HG02678 (cell line): ENCODE measurements around the gene OBSL1.

ENCODE experiments used
- ATAC-seq: cut with Tn5 transposase; IDR thresholded peaks from one replicate; pipeline ENCODE4 v1.9.1; 2021; ENCODE audit warnings: mild to moderate bottlenecking, moderate library complexity; ENCODE audit not compliant: unreplicated experiment

Gene OBSL1

DNA sequence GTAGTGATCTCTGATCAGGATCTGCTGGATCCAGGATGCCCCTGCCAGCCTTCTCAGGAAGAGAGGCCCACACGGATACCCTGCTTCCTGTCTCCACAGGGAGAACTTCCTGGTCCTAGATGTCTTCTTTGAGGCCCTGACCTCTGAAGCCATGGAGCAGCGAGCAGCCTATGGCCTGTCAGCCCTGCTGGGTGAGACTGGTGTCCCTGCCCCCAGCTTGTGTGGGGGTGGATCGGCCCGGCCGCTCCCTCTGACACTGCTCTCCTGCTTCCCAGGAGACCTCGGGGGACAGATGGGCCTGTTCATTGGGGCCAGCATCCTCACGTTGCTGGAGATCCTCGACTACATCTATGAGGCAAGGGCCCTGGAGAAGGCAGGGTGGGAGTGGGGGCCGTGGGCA lies 34.4 kb downstream of the OBSL1 start:
- no peak for ATAC-seq

DNA sequence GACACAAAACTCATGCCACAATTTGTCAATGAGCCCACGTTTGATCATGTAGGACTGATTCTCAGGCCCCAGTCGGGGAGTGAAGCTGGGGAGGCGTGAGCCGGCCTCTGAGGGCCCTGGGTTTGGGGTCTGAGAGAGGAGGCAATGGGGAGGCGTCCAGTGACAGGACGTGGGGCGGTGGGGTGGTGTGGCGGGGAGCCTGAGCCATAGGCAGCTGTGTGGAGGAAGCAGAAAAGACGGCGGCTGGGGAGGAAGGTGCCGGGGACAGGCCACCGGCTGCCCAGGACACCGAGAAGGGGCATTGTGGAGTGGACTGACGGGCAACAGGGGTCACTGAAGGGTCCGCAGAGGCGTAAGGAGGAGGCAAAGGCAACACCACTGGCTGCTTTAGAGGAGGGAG lies 34.9 kb downstream of the OBSL1 start:
- no peak for ATAC-seq

DNA sequence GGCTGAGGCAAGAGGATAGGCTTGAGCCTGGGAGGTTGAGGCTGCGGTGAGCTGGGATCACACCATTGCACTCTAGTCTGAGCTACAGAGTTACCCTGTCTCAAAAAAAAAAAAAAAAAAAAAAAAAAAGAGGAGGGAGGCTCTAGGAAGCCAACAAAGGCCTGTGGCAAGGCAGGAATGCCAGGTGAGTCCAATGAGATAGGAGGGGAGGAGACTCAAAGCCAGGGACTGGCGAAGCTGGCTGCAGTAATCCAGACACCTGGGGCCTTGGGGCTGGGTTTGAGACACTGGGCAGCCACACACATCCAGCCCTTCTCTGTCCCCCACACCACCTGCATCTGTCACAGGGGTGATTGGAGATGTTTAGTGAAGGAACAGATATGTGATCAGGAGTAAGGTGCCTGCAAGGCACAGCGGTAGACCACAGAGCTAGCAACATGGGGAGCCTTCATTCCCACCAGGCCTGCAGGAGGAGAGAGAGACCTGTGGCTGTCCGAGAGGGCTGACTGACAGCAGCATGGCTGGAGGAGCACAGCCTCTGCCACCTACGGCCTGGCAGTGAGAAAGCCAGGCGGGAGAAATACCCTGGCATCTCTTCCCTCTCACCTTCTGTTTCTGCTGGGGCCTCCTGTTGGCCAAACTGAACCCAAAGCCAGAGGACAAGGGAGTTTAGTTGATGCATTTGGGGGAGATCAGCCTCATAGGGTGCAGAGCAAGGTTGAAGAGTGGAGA lies 37.2 kb downstream of the OBSL1 start:
- no peak for ATAC-seq

DNA sequence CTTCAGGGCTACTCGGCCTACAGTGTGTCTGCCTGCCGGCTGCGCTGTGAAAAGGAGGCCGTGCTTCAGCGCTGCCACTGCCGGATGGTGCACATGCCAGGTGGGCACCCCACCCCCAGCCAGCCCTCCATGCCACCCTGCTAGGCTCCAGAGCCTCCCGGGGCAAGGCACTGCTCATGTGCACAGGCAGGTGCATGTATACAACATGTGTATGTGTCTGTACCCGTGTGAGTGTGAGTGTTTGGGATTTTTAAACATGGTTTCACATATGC lies 39.0 kb downstream of the OBSL1 start:
- no peak for ATAC-seq

DNA sequence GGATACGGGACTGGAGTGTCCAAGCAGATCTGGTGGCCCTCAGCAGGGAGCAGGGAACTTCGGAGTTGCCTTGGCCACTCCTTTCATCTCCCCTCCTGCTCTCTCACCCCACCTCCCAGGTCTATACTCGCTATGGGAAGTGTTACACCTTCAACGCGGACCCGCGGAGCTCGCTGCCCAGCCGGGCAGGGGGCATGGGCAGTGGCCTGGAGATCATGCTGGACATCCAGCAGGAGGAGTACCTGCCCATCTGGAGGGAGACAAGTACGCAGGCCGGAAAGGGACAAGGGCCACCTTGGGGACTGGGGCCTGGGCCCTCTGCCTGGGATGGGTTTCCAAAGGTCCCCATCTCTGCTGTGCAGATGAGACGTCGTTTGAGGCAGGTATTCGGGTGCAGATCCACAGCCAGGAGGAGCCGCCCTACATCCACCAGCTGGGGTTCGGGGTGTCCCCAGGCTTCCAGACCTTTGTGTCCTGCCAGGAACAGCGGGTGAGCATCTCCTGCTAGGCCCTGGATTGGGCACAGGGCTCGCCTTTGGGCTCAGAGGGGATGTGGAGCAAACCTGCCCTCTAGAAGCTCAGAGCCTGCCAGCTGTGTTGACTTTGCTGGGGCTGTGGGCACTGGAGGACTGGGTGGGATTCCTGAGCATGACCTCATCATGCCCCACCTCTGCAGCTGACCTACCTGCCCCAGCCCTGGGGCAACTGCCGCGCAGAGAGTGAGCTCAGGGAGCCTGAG lies 39.5 kb downstream of the OBSL1 start:
- ATAC-seq = no peak

DNA sequence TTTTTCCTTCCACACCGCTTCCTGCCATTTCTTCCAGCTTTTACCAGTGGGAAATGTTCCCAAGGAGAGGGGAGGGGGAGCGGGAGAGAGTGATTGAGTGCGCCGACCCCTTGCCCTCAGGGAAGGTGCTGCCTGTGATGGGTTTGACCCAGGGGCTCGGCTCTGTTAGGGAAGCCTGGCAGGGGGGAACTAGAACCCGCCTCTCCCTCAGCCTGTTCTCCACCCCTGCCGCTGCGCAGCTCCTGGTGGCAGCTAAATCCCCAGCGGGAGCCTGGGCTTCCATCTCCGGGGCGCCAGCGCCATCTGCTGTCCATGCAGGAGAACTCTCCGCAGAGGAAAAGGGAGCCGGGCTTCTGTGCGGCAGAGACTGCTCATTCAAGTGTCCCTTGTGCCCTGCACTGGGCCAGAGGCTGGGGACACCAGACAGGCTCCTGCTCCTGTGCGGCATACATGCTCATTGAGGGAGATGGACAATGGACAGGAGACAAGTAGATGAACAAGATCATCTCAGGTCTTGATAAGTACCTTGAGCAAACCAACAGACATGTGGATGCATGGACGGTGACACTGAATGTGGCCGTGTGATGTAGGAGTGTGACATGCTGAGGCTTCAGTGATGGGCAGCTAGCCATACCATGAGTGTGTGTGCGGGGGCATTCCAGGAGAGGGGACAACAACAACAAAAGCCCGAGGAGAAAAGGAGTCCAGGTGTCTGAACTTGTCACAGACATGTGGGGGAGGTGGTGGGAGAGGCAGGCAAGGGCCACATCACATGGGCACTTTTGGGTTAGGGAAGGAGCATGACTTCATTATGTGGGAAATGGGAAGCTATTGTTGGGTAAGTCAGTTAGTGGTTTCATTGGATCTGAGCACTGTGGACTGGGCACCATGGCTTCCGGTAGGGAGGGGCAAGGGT lies 41.0 kb downstream of the OBSL1 start:
- peak; percentile 88 for ATAC-seq

DNA sequence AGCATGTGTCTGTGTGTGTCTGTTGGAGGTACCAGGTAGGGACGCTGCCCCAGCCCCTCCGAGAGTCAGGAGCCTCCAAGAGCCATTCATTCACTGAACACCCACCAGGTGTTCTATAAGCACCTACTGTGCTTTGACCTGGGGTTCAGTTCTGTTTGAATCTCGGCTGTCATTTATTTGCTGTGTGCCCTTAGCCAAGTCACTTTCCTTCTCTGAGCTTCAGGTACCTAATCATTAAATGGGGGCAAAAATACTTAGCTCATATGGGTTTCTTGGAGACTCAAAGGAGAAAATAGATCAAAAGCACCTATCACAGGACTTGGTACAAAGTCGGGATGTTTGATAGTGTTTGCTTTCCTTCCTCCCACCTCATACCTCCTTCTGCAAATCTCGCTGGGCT lies 43.9 kb downstream of the OBSL1 start:
- ATAC-seq = no peak

DNA sequence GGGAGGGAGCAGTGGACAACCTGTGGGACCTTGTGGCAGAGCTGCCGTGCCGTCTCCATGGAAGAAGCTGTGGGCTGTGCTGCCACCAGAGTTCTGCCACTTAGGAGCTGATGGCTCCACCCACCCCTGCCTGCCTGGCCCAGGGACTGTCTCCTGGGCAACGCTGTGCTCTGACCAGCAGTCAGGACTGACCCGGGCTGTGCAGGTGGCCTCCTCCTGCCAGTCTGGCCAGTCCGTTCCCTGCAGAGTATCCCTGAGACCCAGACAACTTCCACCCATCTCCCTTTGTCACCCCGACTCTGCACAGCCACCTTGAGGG lies 44.3 kb downstream of the OBSL1 start:
- ATAC-seq = no peak

DNA sequence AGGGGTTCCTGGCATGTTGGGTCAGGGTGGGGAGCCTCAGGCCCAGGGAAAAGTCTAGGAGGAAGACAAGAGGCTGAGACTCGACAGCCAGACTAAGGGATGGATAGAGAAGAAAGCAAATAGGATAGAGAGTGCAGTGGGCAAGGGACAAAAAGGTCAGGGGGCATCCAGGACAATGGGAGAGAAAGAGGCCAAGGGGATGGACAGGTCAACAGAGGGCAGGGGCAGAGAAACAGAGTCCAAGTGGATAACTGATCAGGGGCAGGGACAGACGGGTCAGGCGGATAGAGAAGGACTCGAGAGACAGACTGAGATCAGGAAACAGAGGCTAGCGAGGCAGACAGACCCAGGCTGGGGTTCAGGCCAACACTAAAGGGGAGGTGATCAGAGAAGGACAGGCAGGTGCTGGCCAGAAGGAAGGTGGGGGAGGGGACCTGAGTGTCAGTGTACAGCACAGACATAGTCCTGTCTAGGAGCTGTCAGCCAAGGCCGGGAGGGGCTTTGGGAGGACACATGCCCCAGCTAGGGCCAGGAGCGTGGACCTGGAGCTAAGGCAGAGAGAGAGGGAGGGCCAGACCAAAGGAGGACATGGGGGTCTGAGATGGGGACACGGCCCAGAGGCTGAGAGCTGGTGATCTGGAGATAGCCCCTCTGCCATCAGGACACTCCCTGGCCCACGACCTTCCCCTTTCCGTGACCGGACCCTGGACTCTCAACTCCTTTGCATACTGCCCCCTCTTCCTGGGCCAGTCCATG lies 44.8 kb downstream of the OBSL1 start:
- ATAC-seq = no peak

DNA sequence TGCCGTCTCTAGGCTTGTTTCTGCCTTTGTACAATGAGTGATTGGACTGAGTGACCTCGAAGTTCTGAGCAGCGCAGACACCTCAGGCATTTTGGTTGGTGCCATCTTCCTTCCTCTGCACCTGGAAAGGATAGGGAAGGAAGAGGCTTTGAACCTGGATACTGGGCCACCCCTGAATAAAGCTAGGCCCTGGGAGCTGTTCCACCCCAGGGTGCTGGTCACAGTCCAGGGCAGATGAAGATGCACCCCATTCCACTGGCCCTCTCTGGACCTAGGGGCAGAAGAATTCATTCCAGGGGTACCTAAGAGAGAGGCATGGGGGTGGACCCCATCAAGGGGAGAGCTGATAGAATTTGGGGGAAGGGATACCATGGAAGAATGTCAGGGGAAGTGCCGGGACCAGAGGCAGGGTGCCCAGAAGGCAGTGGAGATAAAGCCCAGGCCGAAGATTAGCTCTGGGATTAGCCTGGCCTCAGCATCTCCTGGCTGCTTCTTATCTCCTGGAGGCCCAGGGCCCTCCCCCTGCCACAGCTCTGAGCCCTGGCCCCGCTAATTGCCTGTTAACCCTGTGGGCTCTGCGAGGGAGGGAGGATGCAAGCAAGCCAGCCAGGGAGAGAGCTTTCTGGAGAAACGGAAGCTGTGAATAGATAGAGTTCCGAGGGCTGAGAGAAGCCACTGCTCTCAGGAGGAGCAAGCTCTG lies 45.7 kb downstream of the OBSL1 start:
- ATAC-seq = no peak

DNA sequence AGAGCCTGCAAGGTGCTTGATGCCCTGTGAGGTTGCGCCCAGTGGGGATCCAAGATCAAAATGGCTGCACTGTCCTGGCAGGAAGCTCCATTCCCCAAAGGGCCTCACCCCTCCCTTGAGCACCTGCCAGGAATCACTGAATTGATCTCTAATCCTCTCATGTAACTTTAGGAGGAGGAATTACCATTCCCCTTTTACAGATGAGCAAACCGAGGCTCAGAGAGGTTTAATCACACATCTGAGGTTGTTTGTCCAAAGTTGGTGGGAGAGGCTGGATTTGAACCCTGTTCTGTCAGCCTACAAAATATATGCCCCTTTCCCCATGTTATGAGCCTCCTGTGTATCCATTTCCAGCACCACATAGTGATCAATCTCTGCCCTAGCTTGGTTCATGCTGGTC lies 46.5 kb downstream of the OBSL1 start:
- no peak for ATAC-seq

DNA sequence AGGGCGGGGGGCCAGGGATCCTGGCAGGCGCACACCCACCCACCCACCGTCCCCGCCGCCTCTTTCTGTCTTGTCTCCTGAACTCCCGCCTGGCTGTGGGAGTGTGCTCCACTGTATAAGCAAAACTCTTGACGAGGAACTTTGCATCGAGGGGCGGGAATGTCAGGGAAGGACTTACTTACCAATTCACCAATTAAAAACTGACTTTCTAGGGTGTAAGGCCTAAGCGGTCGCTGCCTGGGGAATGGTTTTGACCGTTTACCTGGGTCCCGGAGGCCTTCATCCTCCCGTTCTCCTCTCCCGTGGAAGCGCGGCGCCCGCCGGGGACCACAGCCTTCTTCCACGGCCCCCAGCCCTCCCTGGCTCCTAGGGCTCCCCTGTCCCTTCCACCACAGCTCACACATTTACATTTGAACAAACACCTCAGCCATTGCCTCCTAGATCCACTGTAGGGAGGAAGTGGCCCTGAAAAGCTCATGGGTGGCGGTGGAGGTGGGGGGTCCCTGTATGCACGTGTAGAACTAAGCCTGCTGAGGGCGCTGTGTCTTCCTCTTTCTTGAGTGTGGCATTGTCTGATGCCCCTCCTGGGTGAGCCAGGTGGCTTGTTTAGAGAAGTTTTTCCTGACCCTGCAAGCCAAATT lies 48.2 kb downstream of the OBSL1 start:
- no peak for ATAC-seq

DNA sequence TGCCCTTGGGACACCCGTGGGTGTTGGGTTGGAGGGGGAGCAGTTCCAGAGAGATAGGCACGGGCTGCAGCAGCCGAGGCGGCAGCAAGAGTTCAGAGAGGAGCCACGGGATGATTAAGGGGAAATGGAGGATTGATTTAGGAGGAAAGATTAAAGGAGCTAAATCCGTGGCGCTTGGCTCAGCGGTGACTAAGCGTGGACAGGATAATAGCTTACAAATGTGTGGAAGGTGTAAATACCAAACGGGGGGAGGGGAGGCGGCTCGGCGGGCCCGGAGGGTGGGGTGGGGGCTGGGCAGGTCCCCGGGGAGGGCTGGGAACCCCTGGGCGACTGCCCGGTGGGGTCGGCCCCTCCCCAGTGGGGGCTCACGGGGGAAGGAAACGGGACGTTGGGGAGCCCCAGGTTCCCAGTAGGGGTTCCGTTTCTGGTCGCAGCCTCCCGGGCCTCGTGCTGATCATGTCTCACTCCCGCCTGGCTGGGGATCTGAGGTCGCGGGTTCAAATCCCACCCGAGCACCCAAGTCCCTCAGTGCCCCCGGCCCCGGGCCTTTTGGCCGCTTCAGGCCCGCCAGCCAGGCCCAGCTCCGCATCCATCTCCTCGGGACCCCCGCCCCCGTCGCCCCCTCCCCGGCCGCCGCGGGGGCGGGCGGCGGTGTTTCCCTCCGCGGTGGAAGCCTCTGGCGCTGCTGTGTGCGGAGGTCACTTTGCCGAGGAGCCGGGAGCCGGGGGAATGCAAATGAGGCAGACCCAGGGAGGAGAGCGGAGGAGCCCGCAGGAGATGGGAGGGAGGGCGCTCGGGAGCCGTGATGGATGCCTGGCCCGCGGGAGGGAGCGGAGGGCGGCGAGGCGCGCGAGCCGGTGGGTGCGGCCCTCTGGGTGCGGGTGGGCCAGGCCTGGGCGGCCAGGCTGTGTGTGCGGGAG lies 49.0 kb downstream of the OBSL1 start:
- ATAC-seq = no peak

DNA sequence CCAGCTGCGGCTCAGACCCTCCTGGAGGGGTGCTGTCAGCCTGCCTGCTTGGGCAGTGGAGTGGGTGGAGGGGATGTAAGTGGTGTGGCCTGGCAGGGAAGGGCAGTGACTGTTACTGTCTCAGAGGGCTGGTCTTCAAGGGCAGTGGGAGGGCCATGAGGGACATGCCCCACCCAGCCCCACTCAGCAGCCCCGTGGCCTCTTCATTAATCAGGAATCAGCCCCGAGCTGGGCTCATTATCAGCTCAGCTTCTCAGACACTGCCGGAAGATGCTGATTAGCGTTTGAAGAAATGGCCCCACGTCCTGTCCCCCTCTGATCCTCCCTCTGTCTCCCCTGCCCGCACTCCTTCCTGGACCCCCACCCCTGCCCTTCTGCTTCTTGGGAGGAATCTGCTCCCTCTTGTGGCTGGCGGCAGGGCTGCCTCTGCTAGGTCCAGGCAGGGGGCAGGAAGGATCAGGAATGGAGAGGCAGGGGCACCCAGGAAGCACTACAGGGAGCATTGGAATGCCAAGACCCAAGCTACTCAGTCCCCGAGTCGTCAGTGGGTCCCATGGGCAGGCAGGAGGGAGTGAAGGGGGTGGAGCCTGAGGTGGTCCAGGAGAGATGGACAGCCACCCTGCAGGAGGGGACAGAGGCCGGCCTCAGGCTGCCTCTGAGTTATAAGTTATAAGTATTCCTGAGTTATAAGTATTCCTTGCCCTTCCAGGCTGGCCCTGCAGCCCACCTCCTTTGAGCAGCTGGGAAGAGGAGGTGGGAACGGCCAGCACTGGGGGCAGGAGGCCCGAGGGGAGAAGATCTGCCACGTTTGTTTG lies 50.1 kb downstream of the OBSL1 start:
- no peak for ATAC-seq

DNA sequence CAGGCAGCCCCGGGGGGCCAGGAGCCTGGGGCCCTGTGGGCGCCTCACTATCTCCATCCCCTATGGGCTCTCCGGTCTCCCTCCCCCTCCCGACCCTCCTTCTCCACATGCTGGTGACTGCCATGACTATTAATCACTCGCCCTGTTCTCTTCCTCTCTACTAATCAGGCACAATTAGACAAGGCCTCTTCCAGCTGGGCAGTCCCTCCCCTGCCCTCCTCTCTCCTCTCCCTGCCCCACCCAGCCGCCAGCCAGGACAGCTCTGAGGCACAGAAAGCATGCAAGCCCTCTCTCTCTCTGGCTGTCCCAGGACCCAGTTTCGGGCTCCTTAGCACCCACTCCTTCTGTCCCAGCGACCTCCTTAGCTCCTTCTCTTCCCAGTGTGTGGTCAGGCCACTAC lies 51.3 kb downstream of the OBSL1 start:
- ATAC-seq = no peak

DNA sequence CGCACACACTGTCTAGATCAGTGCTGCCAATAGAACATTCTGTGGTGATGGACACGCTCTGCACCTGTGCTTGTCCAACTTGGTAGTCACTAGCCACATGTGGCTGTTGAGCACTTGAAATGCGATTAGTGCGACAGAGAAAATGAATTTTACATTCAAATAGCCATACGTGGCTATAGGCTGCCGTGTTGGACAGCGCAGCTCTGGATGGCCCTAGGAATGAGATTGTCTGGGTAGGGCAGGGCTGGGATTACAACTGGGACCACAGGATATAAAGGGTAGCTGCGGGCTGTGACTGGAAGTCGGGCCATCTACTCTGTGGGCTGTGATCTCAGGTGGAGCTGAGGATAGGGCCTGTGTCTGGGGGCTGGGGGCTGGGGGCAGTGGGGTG lies 51.8 kb downstream of the OBSL1 start:
- ATAC-seq = no peak

DNA sequence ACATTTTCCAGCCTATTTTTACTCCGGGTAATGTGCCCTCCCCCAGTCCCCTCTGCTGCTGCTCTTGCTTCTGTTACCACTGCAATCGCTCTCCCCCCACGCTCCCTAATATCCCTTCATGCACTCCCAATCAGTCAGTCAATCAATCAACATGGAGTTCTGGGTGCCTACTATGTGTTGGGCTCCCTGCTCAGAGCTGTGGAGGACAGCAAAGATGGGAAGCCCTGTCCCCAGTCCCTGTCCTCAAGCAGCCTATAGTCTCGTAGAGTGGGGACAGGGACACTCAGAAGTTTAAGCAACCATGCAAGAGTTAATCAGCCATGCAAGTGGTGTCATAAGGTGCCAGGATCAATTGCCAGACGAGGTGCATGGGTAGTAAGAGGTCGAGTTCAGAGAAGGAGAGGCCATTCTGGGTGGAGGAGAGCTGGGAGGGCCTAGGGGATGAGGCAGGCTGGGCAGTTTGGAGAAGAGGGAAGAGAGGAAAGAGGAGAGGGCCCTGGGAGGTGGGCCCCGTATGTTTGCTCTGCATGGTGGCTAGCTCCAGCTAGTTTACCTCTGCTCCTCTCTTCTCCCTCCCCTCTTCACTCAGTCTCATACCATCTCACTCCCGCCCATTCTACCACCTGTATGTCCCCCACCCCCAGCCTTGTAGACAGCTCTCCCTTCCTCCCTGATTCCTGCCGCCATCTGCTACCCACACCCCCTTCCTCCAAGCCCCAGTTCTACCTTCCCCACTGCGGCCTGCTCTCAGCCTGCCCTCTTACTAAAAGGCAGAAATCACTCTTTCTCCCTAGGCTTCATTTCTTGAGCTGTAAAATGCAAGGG lies 53.2 kb downstream of the OBSL1 start:
- ATAC-seq = no peak
